Caki2 (cell line): ENCODE data around the gene KSR1. TPM values are rescaled to one million over a fixed set of nuclear protein-coding genes. Genes with fewer than 3 reads are reported as not detected.
"Not testable (repeated sequence)": the region's sequence is repeated elsewhere in the genome, so short reads cannot be mapped to it uniquely, and the experiment has no call there.

Experiments used
- DNase-seq: peaks from one replicate; pipeline ENCODE4 v3.0.0-alpha.2; 2015; ENCODE audit warnings: low read depth
- in situ Hi-C: cut with HindIII; loops from 2 replicates; pipeline ENCODE4 v1.10.0; 2016; ENCODE audit warnings: low sequenced_read_pairs, low pct_unique_long_range_greater_than_20kb, mixed read lengths
- total RNA-seq: library from RNA; depleted of rRNA; stranded (reverse); fragments of >200 nt; shearing (Covaris generic); gene quantifications from 2 replicates; pipeline ENCODE4 v1.2.3, GENCODE V29; 2014; ENCODE audit warnings: low replicate concordance

KSR1 gene
- total RNA-seq, 1 experiment from 2014 or later: 0.51 TPM

- no peak for DNase-seq
- in situ Hi-C loops: no loop called here
Observed at GRCh38 chr17:27424941-27425340, 31.3 kb upstream of the KSR1 start.

- DNase-seq, in situ Hi-C loops: not testable (repeated sequence)
Observed at GRCh38 chr17:27425571-27425970, 30.7 kb upstream of the KSR1 start.

GRCh38 chr17:27425991-27426390 is 30.3 kb upstream of the KSR1 start:
- in situ Hi-C loops: no loop called here
- DNase-seq: no peak

- DNase-seq, in situ Hi-C loops: not testable (repeated sequence)
Observed at GRCh38 chr17:27426471-27426870, 29.8 kb upstream of the KSR1 start.

- in situ Hi-C loops: not testable (repeated sequence)
Observed at GRCh38 chr17:27427166-27427862, 28.9 kb upstream of the KSR1 start.

GRCh38 chr17:27428781-27429505 is 27.3 kb upstream of the KSR1 start:
- no peak for DNase-seq
- in situ Hi-C loops: no loop called here

More at GRCh38 chr17:27427166-27427862, 28.9 kb upstream of the KSR1 start:
- not testable (repeated sequence) for DNase-seq

- in situ Hi-C loops: no loop called here
- DNase-seq: no peak
Observed at GRCh38 chr17:27429666-27430382, 26.4 kb upstream of the KSR1 start.

GRCh38 chr17:27430383-27430840 is 25.8 kb upstream of the KSR1 start:
- in situ Hi-C loops: no loop called here

GRCh38 chr17:27430882-27431491 is 25.3 kb upstream of the KSR1 start:
- in situ Hi-C loops: no loop called here
- peak; percentile 25 for DNase-seq

More at GRCh38 chr17:27430383-27430840, 25.8 kb upstream of the KSR1 start:
- DNase-seq: no peak

GRCh38 chr17:27433521-27433920 is 22.7 kb upstream of the KSR1 start:
- in situ Hi-C loops: no loop called here
- no peak for DNase-seq

- in situ Hi-C loops, DNase-seq: not testable (repeated sequence)
Observed at GRCh38 chr17:27435431-27436070, 20.7 kb upstream of the KSR1 start.

GRCh38 chr17:27438348-27438998 is 17.8 kb upstream of the KSR1 start:
- in situ Hi-C loops: no loop called here

GRCh38 chr17:27439342-27439741 is 16.9 kb upstream of the KSR1 start:
- no peak for DNase-seq
- in situ Hi-C loops: no loop called here

More at GRCh38 chr17:27438348-27438998, 17.8 kb upstream of the KSR1 start:
- DNase-seq: no peak

GRCh38 chr17:27442702-27443101 is 13.5 kb upstream of the KSR1 start:
- in situ Hi-C loops: no loop called here
- no peak for DNase-seq

- in situ Hi-C loops: no loop called here
- DNase-seq: no peak
Observed at GRCh38 chr17:27443491-27443890, 12.8 kb upstream of the KSR1 start.

GRCh38 chr17:27445971-27446370 is 10.3 kb upstream of the KSR1 start:
- in situ Hi-C loops: no loop called here
- DNase-seq: no peak

- no peak for DNase-seq
- in situ Hi-C loops: no loop called here
Observed at GRCh38 chr17:27446569-27447301, 9.5 kb upstream of the KSR1 start.
